GM19438 (cell line): Measurements from ENCODE around the gene THSD7B.
A peak's percentile ranks its signal among the peaks of the same experiment; 100 is the strongest.

Source experiments
- ATAC-seq: cut with Tn5 transposase; IDR thresholded peaks from one replicate; pipeline ENCODE4 v1.9.1; 2021; ENCODE audit warnings: low read depth; ENCODE audit not compliant: unreplicated experiment

THSD7B gene

DNA sequence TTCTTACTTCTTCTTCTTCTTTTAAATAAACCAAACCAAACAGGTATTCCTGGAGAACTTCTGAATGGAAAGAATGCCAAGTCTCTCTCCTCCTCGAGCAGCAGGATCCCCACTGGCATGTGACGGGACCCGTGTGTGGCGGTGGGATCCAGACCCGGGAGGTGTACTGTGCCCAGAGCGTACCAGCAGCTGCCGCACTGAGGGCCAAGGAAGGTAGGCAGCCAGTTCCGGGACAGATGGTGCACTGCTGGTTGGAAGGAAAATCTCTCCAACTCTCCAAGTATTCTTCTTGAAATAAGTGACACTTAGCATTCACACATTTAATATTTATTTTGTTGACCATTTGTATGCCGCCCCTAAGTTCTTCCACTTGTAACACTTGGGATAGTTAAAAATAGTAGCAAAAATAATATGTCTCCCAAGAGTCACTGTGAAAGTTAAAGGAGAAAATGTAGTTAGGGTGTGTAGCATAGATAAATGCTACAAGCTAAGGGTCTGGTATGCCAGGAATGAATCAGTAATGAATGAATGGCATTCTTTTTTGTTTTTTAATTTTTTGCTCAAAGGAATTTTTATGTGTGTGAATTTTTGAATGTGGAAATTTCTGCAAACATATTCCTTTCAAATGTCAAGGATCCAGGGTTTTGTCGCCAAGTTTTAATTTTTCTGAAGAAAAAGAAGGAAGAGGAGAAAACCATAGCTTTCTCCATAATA lies 349.9 kb downstream of the THSD7B start:
- no peak for ATAC-seq

DNA sequence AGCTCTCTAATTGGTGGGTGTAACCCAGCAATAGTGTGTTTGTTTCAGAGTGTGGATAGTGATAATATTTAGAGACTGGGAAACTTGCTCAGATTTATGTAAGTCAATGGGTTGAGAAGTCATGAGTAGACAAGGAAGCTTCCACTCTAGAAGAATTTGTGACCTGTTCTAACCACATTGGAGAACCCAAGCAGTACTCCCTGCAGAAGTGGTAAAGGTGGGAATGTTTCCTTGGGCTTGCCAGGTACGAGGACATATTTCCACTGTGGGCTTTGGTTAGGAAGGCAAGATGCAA lies 350.4 kb downstream of the THSD7B start:
- ATAC-seq = no peak

DNA sequence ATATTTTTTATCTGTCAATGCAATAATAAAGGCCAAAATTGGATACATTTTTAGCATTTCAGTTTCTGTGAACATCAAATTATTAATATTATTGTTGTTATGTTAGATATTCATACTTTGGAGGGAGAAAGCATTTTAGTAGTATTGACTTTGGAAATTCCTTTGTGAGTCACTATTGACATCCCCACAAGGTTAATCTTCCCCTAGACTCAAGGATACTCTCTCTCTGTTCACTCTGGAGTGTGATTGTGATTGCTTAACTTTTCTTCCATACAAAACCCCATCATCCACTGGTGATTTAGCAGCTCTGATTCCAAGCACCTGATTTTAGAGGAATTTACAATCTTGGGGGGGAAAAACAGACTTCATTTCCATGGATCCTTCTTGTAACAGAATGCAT lies 352.0 kb downstream of the THSD7B start:
- no peak for ATAC-seq

DNA sequence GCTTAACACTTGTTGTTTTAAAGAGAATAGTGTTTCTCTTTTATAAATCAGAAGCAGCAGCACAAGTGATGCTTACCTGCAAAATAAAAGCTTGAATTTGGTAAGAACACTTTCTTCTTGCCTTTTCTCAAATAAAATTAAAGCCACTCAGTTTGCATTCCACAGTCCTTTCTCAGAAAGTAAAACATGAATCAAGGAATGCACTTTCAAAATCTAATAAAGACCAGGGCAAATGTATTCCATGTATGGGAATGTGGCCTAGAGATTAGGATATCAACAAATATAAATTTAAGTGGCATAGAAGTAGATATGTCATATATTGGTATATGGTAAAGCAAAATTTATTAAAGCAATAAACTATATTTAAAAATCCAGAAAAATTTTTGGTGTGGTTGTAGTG lies 352.8 kb downstream of the THSD7B start:
- ATAC-seq = no peak

DNA sequence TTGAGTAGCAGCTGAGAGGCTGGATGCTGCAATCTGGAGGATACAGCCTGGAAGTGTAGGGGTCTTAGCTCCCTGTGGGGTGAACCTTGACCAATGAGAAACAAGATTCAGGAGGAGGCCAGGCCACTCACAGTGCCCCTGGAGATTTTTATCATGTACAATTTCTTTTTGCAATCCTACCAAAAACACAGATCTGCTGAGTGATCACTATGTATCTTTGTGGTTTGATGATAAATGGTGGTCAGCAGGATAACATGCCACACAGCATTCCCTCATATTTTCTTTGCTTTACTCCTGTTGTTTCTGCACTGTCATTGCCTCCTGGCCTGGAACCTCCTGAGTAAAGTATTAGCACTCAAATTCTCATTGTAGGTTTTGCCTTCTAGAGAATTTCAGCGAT lies 357.9 kb downstream of the THSD7B start:
- ATAC-seq = no peak

DNA sequence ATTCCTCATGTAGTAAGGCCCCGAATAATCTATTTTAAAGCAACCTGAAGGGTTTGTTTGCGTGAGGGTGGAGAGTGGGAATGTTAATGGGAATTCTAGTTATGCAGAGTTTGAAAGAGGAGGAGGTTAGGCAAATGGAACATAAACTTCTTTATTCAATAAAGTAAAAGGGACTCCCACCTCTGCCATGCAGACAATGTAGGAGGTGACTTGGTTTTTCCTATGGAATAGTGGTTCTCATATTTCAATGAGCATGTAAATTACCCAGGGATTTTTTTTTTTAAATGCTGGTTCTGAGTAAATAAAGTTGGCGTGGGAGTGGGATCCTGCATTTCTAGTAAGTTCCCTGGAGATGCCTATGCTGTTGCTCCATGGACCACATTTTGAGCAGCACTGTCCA lies 367.9 kb downstream of the THSD7B start:
- no peak for ATAC-seq

DNA sequence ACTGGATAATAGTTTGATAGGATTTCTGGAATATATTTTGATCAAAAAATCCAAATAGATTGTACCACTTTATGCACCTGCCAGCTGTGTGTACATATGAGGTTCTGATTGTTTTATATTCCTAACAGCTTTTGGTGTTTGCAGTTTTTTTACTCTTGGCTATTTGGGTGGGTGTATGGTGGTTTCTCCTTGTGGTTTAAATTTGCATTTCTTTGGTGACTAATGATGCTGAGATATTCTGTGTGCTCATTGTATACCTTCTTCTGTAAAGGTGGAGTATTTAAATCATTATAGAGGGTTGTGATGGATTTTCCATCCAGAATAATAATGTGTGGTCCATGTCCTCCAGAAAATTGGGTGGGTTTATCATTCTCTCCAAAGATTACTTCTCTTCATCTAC lies 372.9 kb downstream of the THSD7B start:
- ATAC-seq = no peak

DNA sequence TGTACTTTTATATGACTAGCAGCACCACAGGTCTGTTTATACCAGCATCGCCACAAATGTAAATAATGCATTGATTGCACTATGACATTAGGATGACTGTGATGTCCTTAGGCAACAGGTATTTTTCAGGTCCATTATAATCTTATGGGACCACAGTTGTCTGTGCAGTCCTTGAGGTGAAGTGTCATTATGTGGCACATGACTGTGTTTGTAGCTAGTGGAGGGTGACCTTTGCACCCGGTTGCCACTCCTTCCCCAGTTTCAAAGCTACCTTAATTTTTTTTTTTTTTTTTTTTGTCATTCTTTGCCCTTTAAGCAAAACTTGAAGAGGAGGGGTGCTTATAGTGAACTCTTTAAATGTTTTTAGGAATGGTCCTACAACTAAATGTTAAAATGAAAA lies 386.4 kb downstream of the THSD7B start:
- ATAC-seq = no peak

DNA sequence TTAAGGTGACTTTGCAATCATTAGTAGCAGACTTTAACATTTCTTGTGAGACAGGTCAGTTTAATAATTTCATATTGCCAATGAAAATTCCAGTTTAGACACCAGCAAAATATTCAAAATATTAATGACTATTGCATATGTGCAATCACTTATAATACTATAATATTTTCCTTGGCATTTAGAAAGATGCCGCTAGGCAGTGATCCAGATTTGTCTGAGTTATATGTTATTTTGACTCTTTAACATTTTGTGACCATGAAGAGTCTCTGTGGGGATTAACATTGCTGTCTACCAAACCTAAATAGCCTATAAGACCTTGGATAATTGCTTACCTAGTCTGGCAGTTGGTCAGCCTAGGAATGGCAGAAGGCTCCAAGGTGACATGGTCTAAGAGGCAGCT lies 389.6 kb downstream of the THSD7B start:
- ATAC-seq = no peak

DNA sequence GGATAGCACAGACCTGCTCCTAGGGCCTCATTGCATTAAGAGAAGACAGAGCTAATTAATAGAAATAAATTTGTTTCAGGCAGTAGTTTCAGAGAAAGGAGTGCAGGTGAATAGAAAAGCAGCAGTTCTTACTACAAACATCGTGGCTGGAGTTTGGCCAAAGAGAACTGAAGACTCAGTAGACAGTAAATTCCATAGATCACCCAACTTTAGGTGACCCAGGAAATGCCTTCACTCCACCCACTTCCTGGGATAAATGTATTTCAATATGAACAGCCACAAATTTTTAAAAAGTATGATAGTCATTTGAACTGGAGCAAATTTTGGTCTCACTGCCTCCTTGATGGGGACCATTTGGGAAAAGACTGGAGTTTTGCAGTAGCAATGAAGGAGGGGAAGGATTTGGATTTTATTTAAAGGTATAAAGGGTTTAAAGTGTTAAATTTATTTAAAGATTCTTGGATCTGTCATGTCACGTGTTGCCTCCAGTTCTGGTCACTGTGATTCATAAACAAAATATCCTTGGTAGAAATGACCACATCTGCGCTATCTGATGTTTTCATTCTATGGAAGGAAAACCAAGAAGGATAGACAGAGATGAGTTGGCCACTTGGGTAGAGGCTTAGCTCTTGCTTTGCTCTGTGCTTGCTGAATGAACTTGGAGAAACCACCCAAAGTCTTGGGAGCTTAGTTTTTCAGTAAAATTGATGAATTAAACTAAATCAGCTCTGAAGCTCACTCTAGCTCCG lies 390.2 kb downstream of the THSD7B start:
- ATAC-seq = no peak

DNA sequence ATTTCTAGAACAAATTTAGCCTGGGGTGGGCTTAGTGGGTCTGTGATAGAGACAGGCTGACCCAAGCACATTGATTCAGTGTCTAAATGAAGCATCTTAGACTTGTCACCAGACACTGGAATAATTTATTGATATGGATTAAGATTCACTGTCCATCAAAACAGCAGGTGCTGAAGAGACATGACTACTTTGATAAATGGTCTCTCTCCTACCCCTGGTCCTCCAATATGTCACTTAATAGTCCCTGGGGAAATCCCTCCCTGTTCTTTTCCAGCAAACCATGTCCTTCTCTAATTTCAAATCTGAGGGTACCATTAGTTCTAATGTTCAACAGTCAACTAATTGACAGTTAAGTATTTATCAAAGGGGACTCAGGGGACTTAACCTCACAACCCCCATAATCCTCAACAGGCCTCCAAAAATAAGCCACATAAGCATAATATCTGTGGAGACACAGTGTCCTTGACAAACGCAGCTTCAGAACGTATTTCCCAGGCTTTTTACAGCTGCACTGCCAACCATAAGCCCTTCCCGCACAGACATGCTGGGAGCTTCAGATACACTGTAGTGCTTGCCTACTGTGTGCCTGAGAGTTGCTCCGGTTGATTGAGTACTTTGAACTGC lies 391.0 kb downstream of the THSD7B start:
- ATAC-seq = no peak

DNA sequence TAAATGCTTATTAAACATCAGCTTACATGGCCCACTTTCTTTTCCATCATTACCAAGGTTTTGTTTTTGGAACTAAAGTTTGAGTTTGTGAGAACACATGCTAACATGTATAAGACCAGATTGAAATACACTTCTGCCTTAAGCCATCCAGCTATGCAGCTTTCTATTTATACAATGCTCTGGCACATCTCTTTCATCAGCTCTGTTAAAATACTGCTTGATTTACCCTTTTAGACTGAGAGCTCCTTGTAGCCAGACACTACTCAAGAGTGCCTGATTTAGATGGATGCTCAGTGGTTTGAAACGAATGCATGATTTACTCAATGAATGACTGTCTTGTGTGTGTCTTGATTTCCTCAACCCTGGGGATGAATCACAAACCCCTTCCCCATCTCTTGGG lies 392.5 kb downstream of the THSD7B start:
- no peak for ATAC-seq

DNA sequence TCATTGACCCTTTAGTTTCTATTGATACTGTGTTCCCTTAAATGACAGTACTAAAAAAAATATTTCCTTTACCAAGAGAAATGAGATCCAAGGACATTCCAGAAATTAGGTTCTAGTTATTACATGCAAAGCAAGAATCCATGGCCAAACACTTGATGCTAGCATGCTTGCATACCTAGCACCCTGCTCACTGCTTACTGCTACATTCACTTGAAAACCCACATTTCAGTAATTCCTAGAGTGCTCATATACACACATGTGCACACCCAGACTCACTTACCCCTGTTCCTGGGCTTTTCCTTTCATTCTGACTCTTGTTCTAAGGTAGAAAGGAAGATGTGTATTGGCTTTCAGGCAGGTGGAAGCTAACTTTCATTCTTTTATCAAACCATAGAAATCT lies 395.9 kb downstream of the THSD7B start:
- no peak for ATAC-seq

DNA sequence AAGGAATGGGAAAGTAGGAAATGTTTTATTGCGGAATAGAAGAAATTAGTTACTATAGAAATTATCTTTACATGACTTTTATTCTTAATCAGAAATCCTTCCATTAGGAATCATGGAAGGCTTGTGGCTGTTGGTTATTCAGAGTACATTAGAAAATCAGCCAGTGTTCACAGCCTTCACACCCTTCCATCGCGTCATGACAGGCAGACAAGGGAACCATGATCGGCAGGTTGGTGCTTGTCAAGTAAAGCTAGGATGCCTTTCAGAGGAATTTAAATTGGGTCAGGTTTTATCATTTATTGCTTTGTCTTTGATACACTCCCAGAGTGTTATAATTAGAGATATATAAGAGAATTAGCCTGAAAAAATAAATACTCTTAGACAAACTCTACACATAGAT lies 400.6 kb downstream of the THSD7B start:
- no peak for ATAC-seq

DNA sequence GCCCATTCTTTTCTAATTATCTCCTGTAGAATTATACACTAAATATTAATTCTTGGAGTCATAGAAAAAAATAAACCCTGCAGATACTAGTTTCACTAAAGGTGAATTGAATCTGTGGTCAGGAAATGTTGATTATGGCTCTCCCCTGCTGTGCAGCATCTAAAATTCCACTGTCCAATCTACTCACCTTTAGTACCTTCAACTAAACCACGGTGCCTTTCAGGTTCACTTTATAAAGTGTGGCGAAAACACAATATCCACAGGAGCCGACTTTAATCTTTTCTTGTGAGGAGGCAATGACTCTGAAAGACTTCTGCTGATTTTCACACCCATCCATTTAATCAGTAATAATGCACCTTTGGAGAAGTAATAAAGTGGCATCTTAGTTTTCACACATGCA lies 402.3 kb downstream of the THSD7B start:
- ATAC-seq = no peak

DNA sequence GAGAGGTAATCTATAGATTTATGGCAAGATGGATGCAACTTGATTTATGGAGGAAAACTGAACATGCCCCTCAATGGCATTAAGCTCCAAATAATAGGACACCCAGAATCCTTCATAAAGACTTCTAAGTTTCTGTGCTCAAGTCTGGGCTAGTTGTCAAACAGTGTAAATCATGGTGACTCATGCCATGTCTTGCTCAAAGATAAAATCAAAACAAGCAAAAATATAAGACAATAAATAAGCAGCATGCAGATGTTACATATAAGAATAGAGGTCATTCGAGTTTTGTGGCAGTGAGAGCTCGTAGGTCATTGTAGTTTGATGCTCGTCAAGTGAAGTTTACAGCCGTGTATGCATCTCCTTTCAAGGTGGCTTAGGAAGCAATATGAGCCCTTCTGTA lies 403.2 kb downstream of the THSD7B start:
- ATAC-seq = no peak

DNA sequence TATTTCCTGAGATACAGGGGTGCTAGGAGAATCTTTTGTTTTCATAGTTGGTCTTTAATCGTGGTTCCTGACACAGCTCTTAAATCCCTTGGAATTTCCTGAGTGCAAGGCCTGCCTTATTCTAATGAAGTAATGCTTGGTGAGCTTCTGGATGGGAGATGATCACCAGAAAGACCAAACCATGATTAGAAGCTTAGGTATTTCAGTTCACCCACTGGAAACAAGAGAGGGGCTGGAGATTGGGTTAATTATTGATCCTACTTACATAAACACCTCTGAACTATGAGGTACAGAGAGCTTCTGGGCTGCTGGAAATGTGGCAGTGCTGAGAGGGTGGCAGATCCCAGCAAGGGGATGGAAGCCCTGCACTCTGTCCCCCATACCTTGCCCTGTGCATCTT lies 406.8 kb downstream of the THSD7B start:
- ATAC-seq = no peak

DNA sequence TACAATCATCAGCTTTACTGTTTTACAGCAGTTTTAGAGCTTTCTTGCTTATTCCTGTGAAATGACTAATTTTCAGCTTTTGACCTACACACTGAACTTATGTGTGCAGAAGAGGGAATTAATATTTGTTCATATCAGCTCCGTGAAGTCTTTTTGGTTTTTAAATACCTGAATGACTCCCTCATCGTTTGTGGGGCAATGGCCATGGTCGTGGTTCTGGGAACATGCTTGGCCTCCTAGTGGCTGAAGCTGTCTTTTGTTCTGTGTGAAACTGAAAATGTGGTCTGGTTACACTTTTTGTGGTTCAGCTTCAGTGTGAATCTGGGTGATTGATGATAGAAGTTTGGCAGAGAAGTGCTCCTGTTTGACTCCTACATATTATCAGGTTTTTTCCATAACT lies 408.1 kb downstream of the THSD7B start:
- ATAC-seq = peak; percentile 96

DNA sequence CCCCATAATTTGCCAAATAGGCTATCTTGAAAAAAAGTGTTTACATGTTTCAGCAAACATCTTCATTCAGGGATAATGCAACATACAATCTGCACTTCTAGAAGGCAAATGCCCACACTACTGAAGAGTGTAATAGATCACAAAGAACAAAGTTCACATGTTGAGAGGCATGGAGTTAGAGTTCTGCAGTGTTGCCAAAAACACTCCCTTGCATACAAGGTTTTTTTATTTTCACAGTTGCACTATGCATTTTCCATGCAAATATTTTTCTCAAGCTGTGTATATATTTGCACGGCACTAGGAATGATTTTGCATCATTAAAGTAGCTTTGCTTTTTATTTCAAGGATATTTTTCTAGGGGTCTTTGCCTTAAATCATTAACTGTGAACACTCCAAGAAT lies 409.9 kb downstream of the THSD7B start:
- ATAC-seq = no peak

DNA sequence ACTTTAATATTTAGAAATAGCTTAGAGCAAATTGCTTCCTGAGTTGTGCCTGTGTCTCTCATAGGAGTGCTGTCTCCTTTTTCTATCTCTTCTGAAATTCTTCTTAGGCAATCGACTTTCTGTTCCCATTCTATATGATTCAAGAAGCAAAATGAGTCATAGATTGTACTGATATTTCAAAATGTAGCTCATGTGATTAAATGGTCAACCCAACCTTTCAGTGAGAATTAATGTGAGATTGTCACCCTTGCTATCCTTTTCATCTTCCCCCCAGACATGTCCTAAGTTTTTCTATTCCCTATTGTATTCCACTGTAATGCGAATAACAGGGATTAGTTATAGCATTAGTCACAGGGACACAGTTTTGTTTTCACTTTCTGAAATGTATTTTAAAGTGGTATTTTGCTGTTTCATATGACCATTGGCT lies 413.6 kb downstream of the THSD7B start:
- ATAC-seq = no peak

DNA sequence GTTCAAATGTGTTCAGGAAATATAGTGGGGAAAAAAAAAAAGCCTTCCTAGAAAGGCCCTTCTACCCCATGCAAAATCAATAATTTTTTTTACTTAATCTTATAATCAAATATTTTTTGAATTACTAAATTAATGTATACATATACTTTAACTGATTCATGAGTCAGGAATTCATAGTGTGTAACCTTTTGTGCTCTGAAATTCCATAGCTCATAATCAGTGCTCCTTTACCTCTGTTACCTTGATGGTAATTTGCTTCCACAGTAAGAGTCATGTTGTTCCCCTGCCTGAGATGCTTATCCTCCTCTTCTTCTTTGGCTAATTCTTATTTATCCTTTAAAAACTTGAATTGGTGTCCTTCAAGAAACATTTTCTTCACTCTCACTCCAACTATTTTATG lies 414.2 kb downstream of the THSD7B start:
- ATAC-seq = no peak

DNA sequence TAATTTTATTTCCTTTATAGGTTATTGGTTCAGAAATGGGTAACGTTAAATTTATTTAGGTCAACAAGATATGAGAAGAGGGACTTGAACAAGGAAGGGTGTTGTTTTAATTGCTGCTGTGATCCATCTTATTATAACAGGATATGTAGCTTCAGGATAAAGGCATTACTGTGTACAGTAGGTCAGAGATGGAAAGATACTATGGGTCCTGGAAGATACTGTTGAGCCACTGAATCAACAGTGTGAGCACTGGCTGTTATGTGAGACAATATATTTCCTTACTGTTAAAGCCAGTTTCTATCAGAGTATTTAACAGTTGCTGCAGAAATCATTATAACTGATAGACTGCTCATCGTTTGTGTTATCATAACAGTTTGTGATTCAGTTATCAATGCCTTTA lies 414.7 kb downstream of the THSD7B start:
- ATAC-seq = no peak
